Suprapubic skin (tissue), 4 donors: ENCODE measurements around the gene MTF2. TPM values are rescaled to one million over a fixed set of nuclear protein-coding genes. Genes with fewer than 3 reads are reported as not detected.
"Not testable (repeated sequence)": the region's sequence is repeated elsewhere in the genome, so short reads cannot be mapped to it uniquely, and the experiment has no call there.

Experiments used
- DNase-seq, 2 donors: peaks; one replicate each; pipeline ENCODE4 v3.0.0-alpha.2; 2019; ENCODE audit warnings: low spot score in 2 of 2
- H3K27ac ChIP-seq: fragments of 200-600 bp; sonication (generic); one replicate; pipeline ENCODE4 v1.5.1; 2019
- H3K27me3 ChIP-seq: fragments of 200-600 bp; sonication (generic); one replicate; pipeline ENCODE4 v1.5.1; 2019
- H3K36me3 ChIP-seq: fragments of 200-600 bp; sonication (generic); one replicate; pipeline ENCODE4 v1.5.1; 2019
- H3K4me1 ChIP-seq: fragments of 200-600 bp; sonication (generic); one replicate; pipeline ENCODE4 v1.5.1; 2019
- H3K4me3 ChIP-seq: fragments of 200-600 bp; sonication (generic); one replicate; pipeline ENCODE4 v1.5.1; 2019; ENCODE audit warnings: mild to moderate bottlenecking
- H3K9me3 ChIP-seq: fragments of 200-600 bp; sonication (generic); one replicate; pipeline ENCODE4 v1.5.1; 2019
- CTCF ChIP-seq, 2 donors: fragments of 200-600 bp in 1 of 2; fragments of 450-650 bp in 1 of 2; sonication (generic) in 1 of 2; IDR thresholded peaks; one replicate each; pipeline ENCODE4 v1.5.1; 2016 to 2019; ENCODE audit warnings: antibody characterized with exemption in 2 of 2, mild to moderate bottlenecking in 1 of 2, moderate library complexity in 1 of 2
- EP300 ChIP-seq: sonication (generic); formaldehyde crosslinking; IDR thresholded peaks from one replicate; pipeline ENCODE4 v1.6.1; 2017; ENCODE audit warnings: antibody characterized with exemption
- POLR2A ChIP-seq, 2 donors: fragments of 450-650 bp; IDR thresholded peaks; one replicate each; pipeline ENCODE4 v1.6.1; 2017; ENCODE audit warnings: antibody characterized with exemption in 2 of 2, mild to moderate bottlenecking in 2 of 2, moderate library complexity in 2 of 2
- POLR2AphosphoS5 ChIP-seq, 3 donors: sonication (generic); formaldehyde crosslinking; IDR thresholded peaks; one replicate each; pipeline ENCODE4 v1.6.1; 2017; ENCODE audit warnings: antibody characterized with exemption in 3 of 3
- WGBS: methylation state at CpG from one replicate; pipeline ENCODE4 v1.1.5; 2018; 5-methylcytosine and 5-hydroxymethylcytosine counted together
- total RNA-seq, 4 donors: library from RNA; depleted of rRNA; stranded (reverse); fragments of >200 nt; gene quantifications; one replicate each; pipeline ENCODE4 v1.1.0, GENCODE V29; 2016

Gene MTF2
- total RNA-seq, 4 donors from 2014 or later = 7.9 to 35.3 (median 16.0) TPM

GRCh38 chr1:93172778-93173177 is 93.7 kb downstream of the MTF2 start:
- Histone ChIP-seq H3K9me3 (no peaks in the 10 kb centered on the region), H3K36me3 (peaks cover 2% of the 10 kb centered on the region), H3K27ac (no peak overlapping the region), H3K4me3 (no peak overlapping the region), H3K4me1 (peaks cover 34% of the 10 kb centered on the region), H3K27me3 (no peaks in the 10 kb centered on the region)
- WGBS = 48% methylated on average over 1 of the region's 1 CpG
- no peak for TF ChIP-seq CTCF (IDR thresholded peaks at IDR 0.05)
- no peak for TF ChIP-seq POLR2A (IDR thresholded peaks at IDR 0.05)
- TF ChIP-seq EP300 = no peak
- no peak for TF ChIP-seq POLR2AphosphoS5 (IDR thresholded peaks at IDR 0.05)
- DNase-seq = no peak

GRCh38 chr1:93174638-93175037 is 95.6 kb downstream of the MTF2 start:
- WGBS = 95% methylated on average over 3 of the region's 3 CpGs

GRCh38 chr1:93177991-93178390 is 98.9 kb downstream of the MTF2 start:
- WGBS = 41% methylated on average over 4 of the region's 4 CpGs
- Histone ChIP-seq H3K27me3 (no peaks in the 10 kb centered on the region), H3K9me3 (no peaks in the 10 kb centered on the region), H3K36me3 (no peaks in the 10 kb centered on the region), H3K4me1 (peaks cover 45% of the 10 kb centered on the region), H3K27ac (no peak overlapping the region), H3K4me3 (peak overlapping the region; percentile 65)
- no peak for DNase-seq
- no peak for TF ChIP-seq EP300
- no peak for TF ChIP-seq CTCF (IDR thresholded peaks at IDR 0.05)
- no peak for TF ChIP-seq POLR2AphosphoS5 (IDR thresholded peaks at IDR 0.05)
- no peak for TF ChIP-seq POLR2A (IDR thresholded peaks at IDR 0.05)

More at GRCh38 chr1:93174638-93175037, 95.6 kb downstream of the MTF2 start:
- not testable (repeated sequence) for H3K27me3 ChIP-seq, H3K36me3 ChIP-seq, H3K4me3 ChIP-seq, H3K27ac ChIP-seq, H3K9me3 ChIP-seq, DNase-seq
- peaks cover 45% of the 10 kb centered on the region for H3K4me1 ChIP-seq

- Histone ChIP-seq H3K27ac (no peak overlapping the region), H3K36me3 (no peaks in the 10 kb centered on the region), H3K4me1 (peaks cover 41% of the 10 kb centered on the region), H3K9me3 (no peaks in the 10 kb centered on the region), H3K4me3 (peak overlapping the region; percentile 65), H3K27me3 (no peaks in the 10 kb centered on the region)
- TF ChIP-seq POLR2AphosphoS5 (IDR thresholded peaks at IDR 0.05) (no peak), POLR2A (IDR thresholded peaks at IDR 0.05) (no peak), EP300 (no peak), CTCF (IDR thresholded peaks at IDR 0.05) (no peak)
- no peak for DNase-seq
- WGBS = 43% methylated on average over 5 of the region's 5 CpGs
These were observed 99.3 kb downstream of the MTF2 start for GRCh38 chr1:93178418-93178817.

- no peaks in the 10 kb centered on the region for H3K27me3 ChIP-seq
- H3K27ac ChIP-seq = peak within 1 kb of the TSS; percentile 96
- H3K9me3 ChIP-seq = no peaks in the 10 kb centered on the region
- WGBS = 0% methylated on average over 52 of the region's 78 CpGs
- peaks cover 35% of the 10 kb centered on the region for H3K4me1 ChIP-seq
- DNase-seq = peak; percentile 98 to 99
- TF ChIP-seq POLR2A (IDR thresholded peaks at IDR 0.05) = peak; percentile 85 to 97
- TF ChIP-seq EP300 = no peak
- TF ChIP-seq POLR2AphosphoS5 (IDR thresholded peaks at IDR 0.05) = peak in 2 of 3 donors; percentile 8 to 32
- peak in 1 of 2 donors; percentile 23 for TF ChIP-seq CTCF (IDR thresholded peaks at IDR 0.05)
- no peaks in the 10 kb centered on the region for H3K36me3 ChIP-seq
- peak within 1 kb of the TSS; percentile 65 for H3K4me3 ChIP-seq
These were observed 101.0 kb downstream of the MTF2 start, which contains the start of gene TMED5 for GRCh38 chr1:93179886-93180722. TMED5 (minus strand) TSS chr1:93180413; CDS start chr1:93180242, 171 bp downstream.
